ENCODE data around the gene NDUFS7.
"Not testable (repeated sequence)": the region's sequence is repeated elsewhere in the genome, so short reads cannot be mapped to it uniquely, and the experiment has no call there.

The NDUFS7 gene

DNA sequence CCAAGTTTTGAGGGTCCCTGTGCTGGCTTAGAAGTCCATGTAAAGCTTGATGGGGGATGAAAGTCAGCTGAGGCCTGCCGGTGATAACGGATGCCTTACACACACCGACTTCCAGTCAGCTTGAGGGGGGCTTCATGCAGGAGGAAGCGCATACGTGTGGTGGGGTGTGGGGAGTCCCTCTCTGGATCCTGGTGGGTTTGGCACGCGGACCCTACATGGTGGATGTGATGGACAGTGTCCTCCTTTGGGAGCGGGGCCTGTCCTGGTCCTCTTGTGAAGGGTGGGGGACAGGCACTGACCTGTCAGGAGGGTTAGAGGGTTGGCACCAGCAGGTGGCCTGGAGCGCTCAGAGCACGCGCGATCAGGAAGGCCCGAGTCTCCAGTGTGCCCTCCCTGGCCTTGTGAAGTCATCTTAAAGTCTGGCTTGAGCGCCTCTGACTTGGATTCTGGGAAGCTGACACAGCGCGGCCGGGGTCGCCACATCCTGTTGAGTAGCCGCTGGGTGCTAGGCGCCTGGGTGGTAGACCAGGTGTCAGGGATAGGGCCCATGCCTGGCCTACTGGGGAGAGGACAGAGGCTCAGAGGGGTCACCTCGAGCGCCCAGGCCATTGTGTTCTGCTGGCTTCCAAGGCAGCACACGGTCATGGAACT, 26.6 kb downstream of the NDUFS7 start:
- peak; percentile 77 for DNase-seq
- in situ Hi-C loops (cut with HindIII; ENCODE audit: low pct_ligation_motif_present, low pct_unique_long_range_greater_than_20kb, low sequenced_read_pairs): no loop called here

- in situ Hi-C loops (cut with HindIII; ENCODE audit: low pct_ligation_motif_present, low pct_unique_long_range_greater_than_20kb, low sequenced_read_pairs): no loop called here
- no peak for DNase-seq
Observed at GRCh38 chr19:1410789-1411188, 27.1 kb downstream of the NDUFS7 start.

- in situ Hi-C loops (cut with HindIII; ENCODE audit: low pct_ligation_motif_present, low pct_unique_long_range_greater_than_20kb, low sequenced_read_pairs): no loop called here
- no peak for DNase-seq
Observed at GRCh38 chr19:1411255-1412191, 27.8 kb downstream of the NDUFS7 start.

GRCh38 chr19:1412323-1412923, 28.7 kb downstream of the NDUFS7 start:
- no peak for DNase-seq
- in situ Hi-C loops (cut with HindIII; ENCODE audit: low pct_ligation_motif_present, low pct_unique_long_range_greater_than_20kb, low sequenced_read_pairs): no loop called here

DNA sequence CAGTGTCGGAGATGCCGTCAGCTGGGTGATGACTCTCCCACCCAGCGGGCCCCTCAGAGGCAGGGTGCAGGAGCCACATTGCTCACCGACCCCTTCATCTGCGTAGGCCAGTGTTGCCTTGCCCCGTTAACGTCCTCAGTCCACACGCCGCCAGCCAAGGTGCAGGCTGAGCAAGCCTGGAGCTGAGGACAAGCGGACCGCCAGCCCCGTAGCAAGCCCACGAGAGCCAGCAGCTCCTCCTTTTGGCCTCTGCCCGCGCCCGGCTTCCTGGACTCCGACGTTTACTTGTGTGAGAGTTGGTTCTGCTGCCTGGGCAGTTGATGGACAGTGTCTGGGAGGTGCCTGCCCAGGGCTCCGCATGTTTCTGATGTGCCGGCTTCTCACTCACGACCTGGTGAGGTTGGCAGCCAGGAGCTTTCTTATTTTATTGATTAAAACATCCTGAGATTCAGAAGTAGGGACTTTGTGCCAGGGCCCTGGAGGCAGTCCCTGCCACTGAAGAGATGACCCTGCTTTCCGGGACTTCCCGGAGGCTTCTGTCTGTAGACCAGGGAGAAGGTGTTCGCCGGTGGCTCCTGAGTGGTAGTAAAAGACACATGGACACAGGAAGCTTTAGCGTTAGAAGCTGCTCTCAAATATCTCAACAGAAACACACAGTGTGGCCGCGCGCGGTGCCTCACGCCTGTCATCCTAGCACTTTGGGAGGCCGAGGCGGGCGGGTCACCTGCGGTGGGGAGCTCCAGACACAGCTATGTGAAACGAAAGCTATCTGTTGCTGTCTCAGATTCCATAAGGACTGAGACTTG, 29.5 kb downstream of the NDUFS7 start:
- in situ Hi-C loops (cut with HindIII; ENCODE audit: low pct_ligation_motif_present, low pct_unique_long_range_greater_than_20kb, low sequenced_read_pairs): no loop called here
- DNase-seq: no peak

DNA sequence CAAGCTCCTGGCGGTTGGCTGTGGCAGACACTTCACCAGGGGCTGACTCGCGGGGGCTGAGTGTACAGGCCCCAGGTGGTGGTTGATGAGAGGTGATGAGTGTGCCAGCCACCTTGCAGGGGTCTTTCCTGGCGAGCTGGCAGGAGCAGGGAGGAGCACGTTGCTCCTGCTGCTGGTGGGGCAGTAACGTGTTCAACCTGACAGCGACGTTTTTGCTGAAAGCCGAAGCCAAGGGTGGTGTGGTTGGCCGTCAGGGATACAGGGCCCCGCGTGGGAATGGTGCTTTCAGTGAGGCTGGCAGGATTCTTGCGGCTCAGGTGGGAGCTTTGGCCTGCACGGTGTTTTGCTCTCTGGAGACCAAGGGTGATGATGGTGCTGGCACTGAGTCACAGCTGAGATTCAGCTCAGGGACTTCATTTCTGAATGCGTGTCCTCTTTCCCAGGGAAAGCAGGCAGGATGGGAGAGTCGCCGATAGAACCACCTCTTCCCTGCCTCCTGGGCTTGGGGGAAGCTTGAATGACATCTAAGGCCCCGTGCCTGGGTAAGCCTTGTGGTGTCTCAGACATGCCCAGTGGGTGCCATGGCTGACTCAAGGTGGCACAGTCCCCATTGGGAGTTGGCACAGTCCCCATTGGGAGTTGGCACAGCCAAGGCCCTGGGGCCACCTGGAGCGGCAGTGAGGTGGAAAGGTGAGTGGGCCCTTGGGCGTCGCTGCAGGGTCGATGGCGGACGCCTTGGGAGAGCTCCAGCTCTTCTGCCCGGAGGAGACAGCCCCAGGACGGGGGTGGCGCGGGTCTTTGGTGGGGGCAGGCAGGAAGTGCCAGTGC, 32.5 kb downstream of the NDUFS7 start:
- in situ Hi-C loops (cut with HindIII; ENCODE audit: low pct_ligation_motif_present, low pct_unique_long_range_greater_than_20kb, low sequenced_read_pairs): no loop called here

DNA sequence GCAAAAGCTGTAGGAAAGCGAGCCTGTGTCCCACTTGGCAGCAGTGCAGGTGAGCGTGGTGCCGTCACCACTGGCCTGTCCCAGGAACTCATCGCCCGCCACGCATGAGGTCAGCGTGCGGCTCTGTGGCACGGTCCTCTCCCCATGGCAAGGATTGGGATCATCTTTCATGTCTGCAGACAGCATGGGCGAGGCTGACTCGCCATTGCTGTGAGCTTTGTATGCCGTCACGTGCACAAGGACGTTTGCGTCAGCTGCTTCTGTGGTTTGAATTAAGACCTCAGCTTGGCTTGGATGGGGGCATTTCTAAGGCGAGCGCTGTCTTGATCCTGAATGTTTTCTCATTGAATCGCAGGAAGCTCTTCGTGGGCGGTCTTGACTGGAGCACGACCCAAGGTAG, 33.4 kb downstream of the NDUFS7 start:
- in situ Hi-C loops (cut with HindIII; ENCODE audit: low pct_ligation_motif_present, low pct_unique_long_range_greater_than_20kb, low sequenced_read_pairs): no loop called here
- DNase-seq: no peak

More for the DNA sequence above, 32.5 kb downstream of the NDUFS7 start:
- no peak for DNase-seq

GRCh38 chr19:1417681-1418495, 34.2 kb downstream of the NDUFS7 start:
- in situ Hi-C loops (cut with HindIII; ENCODE audit: low pct_ligation_motif_present, low pct_unique_long_range_greater_than_20kb, low sequenced_read_pairs): no loop called here
- no peak for DNase-seq

DNA sequence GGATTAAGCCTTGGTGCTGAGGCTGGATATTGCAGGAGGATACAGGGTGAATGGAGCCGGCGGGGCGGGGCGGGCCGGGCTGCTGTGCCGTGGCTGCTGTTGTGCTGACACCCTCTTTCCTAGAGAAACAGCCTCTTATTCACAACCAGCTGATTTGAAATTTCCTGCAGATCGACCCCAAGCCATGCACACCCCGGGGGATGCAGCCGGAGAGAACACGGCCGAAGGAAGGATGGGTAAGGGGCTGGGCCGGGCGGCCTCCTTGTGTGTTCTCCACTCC, 34.7 kb downstream of the NDUFS7 start:
- DNase-seq: no peak
- in situ Hi-C loops (cut with HindIII; ENCODE audit: low pct_ligation_motif_present, low pct_unique_long_range_greater_than_20kb, low sequenced_read_pairs): no loop called here

DNA sequence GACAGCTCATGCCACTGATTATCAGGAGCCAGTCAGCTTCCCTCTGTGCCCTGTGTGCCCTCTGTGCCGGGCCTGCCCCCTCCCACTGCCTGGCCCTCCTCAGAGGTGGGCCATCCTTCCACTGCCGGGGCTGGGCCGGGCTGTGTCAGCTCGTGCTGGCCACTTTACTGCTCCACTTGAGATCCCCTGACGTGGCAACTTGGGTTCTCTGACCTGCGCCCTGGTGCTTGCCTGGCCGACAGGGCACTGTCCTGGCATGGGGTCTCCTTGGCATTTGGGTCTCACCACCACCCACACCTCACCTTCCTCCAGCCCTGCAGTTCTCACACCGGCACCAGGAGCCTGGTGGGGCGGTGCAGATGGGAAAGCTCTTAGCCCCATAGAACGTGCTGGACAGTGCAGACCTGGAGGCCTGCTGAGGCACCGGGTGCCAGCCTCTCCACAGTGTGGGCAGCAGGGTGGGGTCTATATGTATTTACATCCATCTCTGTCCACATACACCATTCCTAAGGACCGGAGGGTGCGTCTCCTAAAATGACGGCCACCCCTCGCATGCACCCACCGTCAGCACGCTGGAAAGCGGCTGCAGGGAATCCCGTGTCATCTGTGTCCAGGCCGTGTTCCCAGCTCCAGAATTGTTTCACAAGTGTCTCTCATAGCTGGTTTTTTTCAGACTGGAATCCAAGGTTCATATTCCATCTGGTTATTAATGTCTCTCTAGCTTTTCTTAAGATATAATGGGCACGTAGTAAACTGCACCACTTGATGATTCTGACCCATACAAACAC, 35.4 kb downstream of the NDUFS7 start:
- in situ Hi-C loops (cut with HindIII; ENCODE audit: low pct_ligation_motif_present, low pct_unique_long_range_greater_than_20kb, low sequenced_read_pairs): no loop called here
- DNase-seq: no peak

GRCh38 chr19:1420085-1420484, 36.4 kb downstream of the NDUFS7 start:
- in situ Hi-C loops (cut with HindIII; ENCODE audit: low pct_ligation_motif_present, low pct_unique_long_range_greater_than_20kb, low sequenced_read_pairs); DNase-seq: not testable (repeated sequence)

DNA sequence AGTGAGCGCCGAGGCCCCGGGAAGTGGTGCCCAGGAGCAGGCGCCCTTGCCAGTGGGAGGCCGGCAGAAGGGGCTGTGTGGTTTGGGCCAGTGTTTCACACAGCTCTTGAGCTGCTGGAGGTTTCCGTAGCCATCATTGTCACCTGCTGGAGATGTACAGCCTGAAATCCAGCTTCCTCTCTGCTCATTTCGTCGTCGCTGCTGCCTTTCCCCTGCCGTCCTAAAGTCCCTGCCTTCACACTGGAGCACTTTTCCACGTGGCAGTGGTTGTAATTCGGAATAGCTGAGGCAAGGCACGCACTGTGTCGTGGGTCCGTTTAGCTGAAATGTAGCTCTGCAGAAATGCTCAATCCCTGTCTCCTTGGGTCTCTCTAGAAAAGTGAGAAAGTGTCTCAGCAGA, 36.9 kb downstream of the NDUFS7 start:
- in situ Hi-C loops (cut with HindIII; ENCODE audit: low pct_ligation_motif_present, low pct_unique_long_range_greater_than_20kb, low sequenced_read_pairs): no loop called here
- DNase-seq: no peak

- no peak for DNase-seq
- in situ Hi-C loops (cut with HindIII; ENCODE audit: low pct_ligation_motif_present, low pct_unique_long_range_greater_than_20kb, low sequenced_read_pairs): no loop called here
Observed at GRCh38 chr19:1421218-1421957, 37.7 kb downstream of the NDUFS7 start.

- DNase-seq: no peak
- in situ Hi-C loops (cut with HindIII; ENCODE audit: low pct_ligation_motif_present, low pct_unique_long_range_greater_than_20kb, low sequenced_read_pairs): no loop called here
Observed at GRCh38 chr19:1421958-1422305, 38.2 kb downstream of the NDUFS7 start.

DNA sequence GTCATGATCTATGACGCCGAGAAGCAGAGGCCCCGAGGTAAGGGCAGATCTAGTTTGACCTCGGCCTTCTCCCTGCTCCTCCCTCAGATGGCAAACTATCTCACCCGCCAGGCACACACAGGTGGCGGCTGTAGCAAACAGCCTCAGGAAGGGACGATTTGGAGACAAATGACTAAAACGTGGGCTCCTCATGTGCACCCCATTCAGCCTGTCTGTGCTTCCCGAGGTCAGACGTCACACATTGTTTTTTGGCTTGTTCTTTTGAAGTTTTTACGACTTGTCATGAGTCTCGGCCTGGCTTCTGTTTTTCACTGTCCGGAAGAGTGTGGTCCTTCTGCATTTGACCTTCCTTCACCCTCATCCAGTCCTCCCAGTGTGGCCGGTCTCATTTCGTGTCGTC, 38.7 kb downstream of the NDUFS7 start:
- in situ Hi-C loops (cut with HindIII; ENCODE audit: low pct_ligation_motif_present, low pct_unique_long_range_greater_than_20kb, low sequenced_read_pairs): no loop called here

DNA sequence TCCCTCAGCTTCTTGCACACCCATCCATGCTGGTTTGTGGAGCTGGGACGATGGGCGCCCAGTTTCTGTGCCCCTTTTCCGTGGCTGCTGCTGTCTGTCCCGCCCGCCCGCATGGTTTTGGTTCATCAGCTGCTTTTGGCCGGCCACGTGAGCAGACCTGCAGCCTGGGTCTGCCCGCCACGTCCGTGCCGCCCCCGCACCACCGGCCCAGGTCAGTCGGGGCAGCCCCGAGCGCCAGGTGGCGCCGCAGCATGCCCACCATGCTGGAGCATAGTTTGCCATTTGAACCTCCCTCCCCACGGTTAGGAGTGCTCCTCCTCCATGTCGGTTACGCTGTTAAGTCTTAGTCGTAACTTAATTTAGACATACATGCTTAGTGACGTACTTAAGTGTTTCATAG, 39.2 kb downstream of the NDUFS7 start:
- DNase-seq: no peak
- in situ Hi-C loops (cut with HindIII; ENCODE audit: low pct_ligation_motif_present, low pct_unique_long_range_greater_than_20kb, low sequenced_read_pairs): no loop called here

More for the DNA sequence above, 38.7 kb downstream of the NDUFS7 start:
- no peak for DNase-seq

Data from ACHN (cell line).